ENCODE measurements around the gene SIT1.
"Not testable (repeated sequence)": the region's sequence is repeated elsewhere in the genome, so short reads cannot be mapped to it uniquely, and the experiment has no call there.

The SIT1 gene

GRCh38 chr9:35659340-35659739 is 8.6 kb upstream of the SIT1 start:
- DNase-seq (ENCODE audit: low spot score) = peak; percentile 64

GRCh38 chr9:35658968-35659220 is 8.2 kb upstream of the SIT1 start:
- peak; percentile 85 for DNase-seq (ENCODE audit: low spot score)

DNA sequence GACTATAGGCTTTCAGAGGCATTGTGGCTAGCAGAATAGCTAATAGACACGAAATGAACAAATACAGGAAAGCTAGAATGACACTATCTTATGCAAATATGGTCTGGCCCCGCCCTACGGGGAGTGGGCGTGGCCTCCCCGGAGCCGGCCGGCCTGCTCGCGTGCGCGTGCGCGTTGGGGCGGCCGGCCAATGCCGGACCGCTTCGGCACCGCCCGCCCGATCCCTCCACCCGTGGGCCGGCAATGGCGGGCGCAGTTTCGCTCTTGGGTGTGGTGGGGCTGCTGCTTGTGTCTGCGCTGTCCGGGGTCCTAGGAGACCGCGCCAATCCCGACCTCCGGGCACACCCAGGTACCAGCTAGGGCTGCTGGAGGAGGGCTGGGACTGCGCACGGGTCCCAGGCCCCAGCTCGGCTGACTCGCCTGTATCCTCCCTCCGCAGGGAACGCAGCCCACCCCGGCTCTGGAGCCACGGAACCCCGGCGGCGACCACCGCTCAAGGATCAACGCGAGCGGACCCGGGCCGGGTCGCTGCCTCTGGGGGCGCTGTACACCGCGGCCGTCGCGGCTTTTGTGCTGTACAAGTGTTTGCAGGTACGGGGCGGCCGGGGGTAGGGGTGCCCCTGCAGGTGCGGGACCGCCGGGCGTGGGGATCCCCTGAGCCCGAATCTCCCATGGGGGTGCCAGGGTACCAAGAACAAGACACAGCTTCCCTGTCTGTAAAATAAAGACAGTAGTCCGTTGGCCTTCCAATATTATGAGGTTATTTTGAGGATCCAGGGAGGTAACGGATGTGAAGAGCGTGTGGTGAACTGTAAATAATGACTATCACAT is 7.6 kb upstream of the SIT1 start, which contains the start of gene CCDC107:
CCDC107 (plus strand) TSS at position 156 of the 831 bp plus-strand sequence; CDS start at position 244, 88 bp downstream.
- peak; percentile 78 for DNase-seq (ENCODE audit: low spot score)

GRCh38 chr9:35657546-35658136 is 6.9 kb upstream of the SIT1 start, which contains the start of gene RMRP:
Gene RMRP (minus strand): TSS chr9:35658019.
- DNase-seq (ENCODE audit: low spot score) = peak; percentile 99

DNA sequence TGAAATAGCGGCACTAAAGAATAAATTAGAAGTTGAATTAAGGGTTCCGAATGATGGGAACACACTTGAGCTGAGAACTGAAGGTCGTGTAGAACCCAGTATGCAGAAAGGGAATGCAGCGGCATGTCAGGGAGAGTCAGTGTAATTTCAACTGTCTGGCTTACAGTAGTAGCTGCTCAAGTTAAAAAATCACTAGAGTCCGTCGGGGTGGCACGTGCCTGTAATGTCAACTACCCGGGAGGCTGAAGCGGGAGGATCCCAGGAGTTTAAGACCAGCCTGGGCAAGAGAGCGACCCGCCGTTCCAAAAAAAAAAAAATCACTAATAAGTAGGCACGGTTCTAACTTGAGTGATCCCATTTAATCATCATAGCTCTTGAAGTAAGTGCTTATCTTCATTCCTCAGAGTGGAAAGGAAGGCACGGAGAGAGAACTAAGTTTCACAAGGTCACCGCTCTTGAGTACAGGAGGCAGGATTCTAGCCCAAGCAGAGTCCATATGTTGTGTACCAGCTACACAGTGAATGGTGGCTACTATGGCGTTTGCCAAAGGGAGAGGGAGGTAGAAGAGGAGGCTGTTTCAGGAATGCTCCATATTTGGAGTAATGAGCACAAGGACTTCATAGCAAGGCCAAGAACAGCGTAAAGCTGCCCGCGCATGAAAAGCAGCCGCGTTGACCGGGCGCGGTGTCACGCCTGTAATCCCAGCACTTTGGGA is 6.3 kb upstream of the SIT1 start:
- no peak for DNase-seq (ENCODE audit: low spot score)

DNA sequence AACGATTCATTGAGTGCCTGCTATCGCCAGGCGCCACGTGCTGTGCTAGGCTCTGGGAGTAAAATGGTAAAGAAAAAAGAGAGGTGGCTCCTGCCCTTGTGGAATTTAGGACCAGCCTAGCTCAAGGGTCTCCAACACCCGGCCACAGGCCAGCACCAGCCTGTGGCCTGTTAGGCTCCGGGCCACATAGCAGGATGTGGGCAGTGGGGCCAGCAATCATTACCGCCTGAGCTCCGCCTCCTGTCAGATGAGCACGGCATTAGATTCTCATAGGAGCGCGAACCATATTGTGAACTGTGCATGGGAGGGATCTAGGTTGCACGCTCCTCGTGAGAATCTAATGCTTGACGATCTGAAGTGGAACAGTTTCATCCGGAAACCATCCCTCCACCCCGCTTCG is 5.6 kb upstream of the SIT1 start:
- DNase-seq (ENCODE audit: low spot score) = no peak

GRCh38 chr9:35653611-35654010 is 2.9 kb upstream of the SIT1 start:
- DNase-seq (ENCODE audit: low spot score) = no peak

- no peak for DNase-seq (ENCODE audit: low spot score)
Observed at GRCh38 chr9:35652829-35653209, 2.1 kb upstream of the SIT1 start.

DNA sequence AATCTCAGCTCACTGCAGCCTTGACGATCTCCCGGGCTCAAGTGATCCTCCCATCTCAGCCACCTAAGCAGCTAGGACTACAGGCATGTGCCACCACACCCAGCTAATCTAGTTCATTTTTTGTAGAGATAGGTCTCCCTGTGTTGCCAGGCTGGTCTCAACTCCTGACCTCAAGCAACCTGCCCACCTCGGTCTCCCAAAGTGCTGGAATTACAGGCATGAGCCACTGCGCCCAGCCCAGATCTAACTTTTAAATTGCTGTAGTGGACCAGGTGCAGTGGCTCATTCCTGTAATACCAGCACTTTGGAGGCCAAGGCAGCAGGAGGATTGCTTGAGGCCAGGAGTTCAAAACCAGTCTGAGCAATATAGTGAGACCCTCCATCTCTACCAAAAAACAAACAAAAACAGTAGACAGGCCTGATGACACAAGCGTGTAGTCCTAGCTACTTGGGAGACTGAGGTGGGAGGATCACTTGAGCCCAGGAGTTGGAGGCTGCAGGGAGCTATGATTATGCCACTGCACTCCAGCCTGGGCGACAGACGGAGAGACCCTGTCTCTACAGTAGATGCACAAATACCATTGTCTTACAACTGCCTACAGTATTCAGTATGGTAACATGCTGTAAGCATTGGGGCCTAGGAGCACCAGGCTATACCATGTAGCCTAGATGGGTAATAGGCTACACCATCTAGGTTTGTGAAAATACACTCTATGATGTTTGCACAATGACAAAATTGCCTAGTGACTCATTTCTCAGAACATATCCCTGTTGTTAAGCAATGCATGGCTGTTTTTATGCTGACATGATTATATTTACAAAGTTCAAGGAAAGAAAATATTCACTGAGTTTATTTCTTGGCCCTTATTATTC is 1.5 kb upstream of the SIT1 start:
- DNase-seq (ENCODE audit: low spot score) = peak; percentile 35

- DNase-seq (ENCODE audit: low spot score) = no peak
Observed at GRCh38 chr9:35649431-35650340, 1.0 kb downstream of the SIT1 start.

- peak; percentile 92 for DNase-seq (ENCODE audit: low spot score)
Observed at GRCh38 chr9:35646533-35647265, 4.0 kb downstream of the SIT1 start.

DNA sequence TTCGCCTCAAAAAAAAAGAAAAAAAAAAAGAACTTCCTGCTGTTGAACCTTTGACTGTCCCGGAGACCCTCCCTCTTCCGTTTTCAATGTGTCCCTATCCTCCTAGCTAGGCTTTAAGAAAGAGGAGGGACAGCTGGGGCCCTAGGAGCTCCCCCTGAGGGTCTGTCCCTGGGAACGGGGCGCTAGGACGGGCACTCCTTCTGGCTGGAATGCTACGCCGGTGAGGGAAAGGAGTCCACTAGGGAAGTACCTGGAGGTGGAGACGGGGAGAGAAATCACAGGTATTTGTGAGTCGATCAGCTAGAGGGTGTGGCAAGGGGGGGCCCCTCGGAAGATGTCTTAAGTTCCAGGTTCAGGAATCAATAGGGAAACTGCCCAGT is 4.6 kb downstream of the SIT1 start:
- DNase-seq (ENCODE audit: low spot score) = no peak

GRCh38 chr9:35645736-35646135 is 5.0 kb downstream of the SIT1 start:
- DNase-seq (ENCODE audit: low spot score) = not testable (repeated sequence)

DNA sequence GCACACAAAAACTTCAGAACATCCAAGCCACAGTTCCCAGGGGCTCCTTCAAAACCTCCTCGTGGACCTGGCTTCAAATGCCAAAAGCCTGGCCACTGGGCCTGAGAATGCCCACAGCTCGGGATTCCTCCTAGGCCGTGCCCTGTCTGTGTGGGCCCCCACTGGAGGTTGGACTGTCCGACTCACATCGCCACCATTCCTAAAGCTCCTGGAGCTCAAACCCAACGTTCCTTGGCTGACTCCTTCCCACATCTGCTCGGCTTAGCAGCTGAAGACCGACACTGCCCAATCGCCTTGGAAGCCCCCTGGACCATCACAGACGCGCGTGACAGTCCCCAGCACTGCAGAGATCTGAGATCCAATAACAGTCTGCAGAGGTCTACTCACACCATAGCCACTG is 7.7 kb downstream of the SIT1 start:
- DNase-seq (ENCODE audit: low spot score) = no peak

- DNase-seq (ENCODE audit: low spot score) = not testable (repeated sequence)
Observed at GRCh38 chr9:35641478-35641877, 9.3 kb downstream of the SIT1 start.

DNA sequence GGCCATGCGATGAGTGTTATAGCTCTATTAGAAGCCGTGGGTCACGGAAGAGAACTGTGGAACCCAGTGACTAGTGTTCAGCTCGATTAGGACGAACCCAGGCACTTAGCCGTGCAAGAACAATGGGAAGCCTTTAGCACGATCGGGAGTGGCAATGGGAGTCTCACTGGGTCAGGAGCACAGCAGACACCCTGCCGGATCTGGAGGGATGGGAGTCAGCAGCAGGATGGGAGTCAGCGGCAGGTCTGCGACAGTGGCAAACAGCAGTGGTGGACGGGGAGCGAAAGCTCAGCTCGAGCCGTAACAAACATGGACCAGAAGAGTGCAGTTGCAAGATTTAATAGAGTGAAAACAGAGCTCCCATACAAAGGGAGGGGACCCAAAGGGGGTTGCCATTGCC is 10.3 kb downstream of the SIT1 start:
- not testable (repeated sequence) for DNase-seq (ENCODE audit: low spot score)

DNA sequence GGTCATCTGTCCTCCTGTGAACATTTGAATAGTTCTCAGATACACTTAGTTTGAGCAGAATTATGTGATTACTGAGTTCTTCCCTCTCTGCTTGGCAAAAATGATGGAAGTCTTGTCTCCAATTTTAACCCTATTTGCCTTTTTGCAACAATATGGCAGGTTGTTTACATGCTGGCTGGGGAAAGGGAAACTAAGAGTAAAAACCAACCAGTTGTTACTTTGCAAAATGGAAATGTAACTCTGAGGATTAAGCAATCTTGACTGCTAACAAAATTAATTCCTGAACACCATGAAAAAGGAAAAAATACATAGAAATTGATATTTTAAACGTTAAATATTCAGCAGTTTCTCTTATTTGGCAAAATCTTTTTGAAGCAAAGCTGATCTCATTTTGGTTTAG is 11.1 kb downstream of the SIT1 start:
- no peak for DNase-seq (ENCODE audit: low spot score)

GRCh38 chr9:35639225-35639624 is 11.5 kb downstream of the SIT1 start:
- not testable (repeated sequence) for DNase-seq (ENCODE audit: low spot score)

DNA sequence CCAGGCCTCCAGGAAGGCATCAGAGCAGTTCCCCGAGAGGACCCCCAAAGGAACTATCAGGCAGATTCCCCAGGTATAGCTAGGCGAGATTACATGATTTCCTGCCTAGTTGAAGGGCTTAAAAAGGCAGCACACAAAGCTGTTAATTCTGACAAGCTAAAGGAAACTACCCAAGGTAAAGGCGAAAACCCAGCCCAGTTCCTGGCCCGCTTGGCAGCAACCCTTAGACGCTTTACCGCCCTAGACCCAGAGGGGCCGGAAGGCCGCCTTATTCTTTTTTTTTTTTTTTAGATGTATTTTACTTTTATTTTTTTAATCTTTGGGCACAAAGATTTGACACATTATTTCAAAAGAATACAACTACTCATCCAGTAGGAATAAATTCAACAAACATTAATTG is 12.0 kb downstream of the SIT1 start:
- DNase-seq (ENCODE audit: low spot score) = not testable (repeated sequence)

GRCh38 chr9:35637427-35637955 is 13.2 kb downstream of the SIT1 start:
- not testable (repeated sequence) for DNase-seq (ENCODE audit: low spot score)
